Esophagus muscularis mucosa (tissue), 4 donors: ENCODE data around the gene BST1. TPM values are rescaled to one million over a fixed set of nuclear protein-coding genes. Genes with fewer than 3 reads are reported as not detected.

Experiments
- DNase-seq: peaks from one replicate; pipeline ENCODE4 v3.0.0-alpha.2; 2017; ENCODE audit errors: extremely low spot score
- H3K27ac ChIP-seq, 4 donors: fragments of 200-600 bp; sonication (generic); replicated peaks in 1 of 4; 1 replicate in 3 of 4; 2 replicates in 1 of 4; pipeline ENCODE4 v1.5.1; 2016 to 2019; ENCODE audit warnings: mild to moderate bottlenecking in 1 of 4
- H3K27me3 ChIP-seq, 4 donors: fragments of 200-600 bp; sonication (generic); one replicate each; pipeline versions ENCODE4 v1.5.1 to v1.6.0; 2016 to 2019
- H3K36me3 ChIP-seq, 4 donors: fragments of 200-600 bp; sonication (generic); one replicate each; pipeline ENCODE4 v1.5.1; 2016 to 2019
- H3K4me1 ChIP-seq, 4 donors: fragments of 200-600 bp; sonication (generic); one replicate each; pipeline ENCODE4 v1.5.1; 2016 to 2019
- H3K4me3 ChIP-seq, 4 donors: fragments of 200-600 bp; sonication (generic); 1 replicate in 2 of 4; 2 replicates in 2 of 4; pipeline ENCODE4 v1.5.1; 2016 to 2019; ENCODE audit warnings: mild to moderate bottlenecking in 4 of 4, moderate library complexity in 1 of 4
- H3K9me3 ChIP-seq, 4 donors: fragments of 200-600 bp; sonication (generic); 1 replicate in 3 of 4; 2 replicates in 1 of 4; pipeline ENCODE4 v1.5.1; 2016 to 2019
- EP300 ChIP-seq: sonication (generic); formaldehyde crosslinking; IDR thresholded peaks from one replicate; pipeline ENCODE4 v1.6.1; 2017; ENCODE audit warnings: antibody characterized with exemption
- POLR2A ChIP-seq: fragments of 450-650 bp; IDR thresholded peaks from one replicate; pipeline ENCODE4 v1.6.1; 2017; ENCODE audit warnings: antibody characterized with exemption, moderate library complexity, mild to moderate bottlenecking, low read depth
- POLR2AphosphoS5 ChIP-seq, 2 donors: sonication (generic); formaldehyde crosslinking; IDR thresholded peaks; one replicate each; pipeline ENCODE4 v1.6.1; 2017; ENCODE audit warnings: antibody characterized with exemption in 2 of 2
- WGBS: methylation state at CpG from one replicate; pipeline ENCODE4 v1.1.5; 2018; 5-methylcytosine and 5-hydroxymethylcytosine counted together
- intact Hi-C: fragments of 100-400 bp; cut with DNase I; formaldehyde crosslinking; loops from one replicate; pipeline ENCODE4 v1.15.1; 2023
- total RNA-seq, 4 donors: library from RNA; depleted of rRNA; stranded (reverse); fragments of >200 nt; gene quantifications; one replicate each; pipeline versions ENCODE4 v1.1.0 to v1.2.1, GENCODE V29; 2016
- TF ChIP-seq, protein P1 (sequence below), 3 experiments: fragments of 200-600 bp in 2 of 3; fragments of 450-650 bp in 1 of 3; sonication (generic) in 2 of 3; IDR thresholded peaks; one replicate each; pipeline ENCODE4 v1.5.1; 2017 to 2019; ENCODE audit warnings: antibody characterized with exemption in 3 of 3, mild to moderate bottlenecking in 2 of 3, moderate library complexity in 1 of 3

Gene BST1
- total RNA-seq, 4 donors from 2014 or later = 2.5 to 6.0 (median 4.3) TPM

DNA sequence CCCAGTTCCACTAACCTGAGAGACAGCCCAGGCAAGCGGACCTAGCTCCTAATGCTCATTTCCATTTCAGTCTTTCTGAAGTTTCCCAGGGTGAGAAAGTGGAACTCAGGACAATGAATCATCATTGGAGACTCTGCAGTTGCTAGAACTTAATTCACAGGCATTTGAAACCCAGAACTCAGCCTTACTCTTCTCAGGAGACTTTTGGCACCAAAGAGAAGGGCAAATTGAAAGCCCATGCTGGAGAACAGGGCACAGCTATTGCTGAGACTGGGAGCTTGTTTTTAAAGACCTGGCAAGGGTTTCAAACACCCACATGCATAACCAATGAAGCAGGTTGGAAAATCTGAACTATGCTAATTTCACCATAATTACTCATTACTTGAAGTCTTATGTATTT, 36.0 kb downstream of the BST1 start:
- WGBS = 56% methylated on average over 1 of the region's 1 CpG
- no peak for TF ChIP-seq POLR2A
- TF ChIP-seq POLR2AphosphoS5 (IDR thresholded peaks at IDR 0.05) = no peak
- TF ChIP-seq, protein P1, sequence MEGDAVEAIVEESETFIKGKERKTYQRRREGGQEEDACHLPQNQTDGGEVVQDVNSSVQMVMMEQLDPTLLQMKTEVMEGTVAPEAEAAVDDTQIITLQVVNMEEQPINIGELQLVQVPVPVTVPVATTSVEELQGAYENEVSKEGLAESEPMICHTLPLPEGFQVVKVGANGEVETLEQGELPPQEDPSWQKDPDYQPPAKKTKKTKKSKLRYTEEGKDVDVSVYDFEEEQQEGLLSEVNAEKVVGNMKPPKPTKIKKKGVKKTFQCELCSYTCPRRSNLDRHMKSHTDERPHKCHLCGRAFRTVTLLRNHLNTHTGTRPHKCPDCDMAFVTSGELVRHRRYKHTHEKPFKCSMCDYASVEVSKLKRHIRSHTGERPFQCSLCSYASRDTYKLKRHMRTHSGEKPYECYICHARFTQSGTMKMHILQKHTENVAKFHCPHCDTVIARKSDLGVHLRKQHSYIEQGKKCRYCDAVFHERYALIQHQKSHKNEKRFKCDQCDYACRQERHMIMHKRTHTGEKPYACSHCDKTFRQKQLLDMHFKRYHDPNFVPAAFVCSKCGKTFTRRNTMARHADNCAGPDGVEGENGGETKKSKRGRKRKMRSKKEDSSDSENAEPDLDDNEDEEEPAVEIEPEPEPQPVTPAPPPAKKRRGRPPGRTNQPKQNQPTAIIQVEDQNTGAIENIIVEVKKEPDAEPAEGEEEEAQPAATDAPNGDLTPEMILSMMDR (IDR thresholded peaks at IDR 0.05) = no peak
- no peak for TF ChIP-seq EP300
- no peak overlapping the region for H3K4me3 ChIP-seq
- H3K9me3 ChIP-seq = no peaks in the 10 kb centered on the region
- no peak for DNase-seq
- H3K27ac ChIP-seq = no peak overlapping the region
- H3K27me3 ChIP-seq = no peaks in the 10 kb centered on the region
- H3K4me1 ChIP-seq = no peaks in the 10 kb centered on the region
- intact Hi-C loops = loop anchor here (10.0 kb wide), 1 partner anchor 256 kb away; no protein-coding TSS in a partner anchor
- H3K36me3 ChIP-seq = no peaks in the 10 kb centered on the region

- intact Hi-C loops = no loop called here
- H3K4me3 ChIP-seq = no peak overlapping the region
- TF ChIP-seq POLR2A (no peak), POLR2AphosphoS5 (IDR thresholded peaks at IDR 0.05) (no peak), EP300 (no peak)
- TF ChIP-seq, protein P1 (IDR thresholded peaks at IDR 0.05) = no peak
- no peaks in the 10 kb centered on the region for H3K36me3 ChIP-seq
- H3K27ac ChIP-seq = no peak overlapping the region
- no peaks in the 10 kb centered on the region for H3K9me3 ChIP-seq
- WGBS = 67% methylated on average over 11 of the region's 11 CpGs
- DNase-seq = no peak
- H3K4me1 ChIP-seq = no peaks in the 10 kb centered on the region
- no peaks in the 10 kb centered on the region for H3K27me3 ChIP-seq
These were observed 38.0 kb downstream of the BST1 start for GRCh38 chr4:15740764-15741404.

DNA sequence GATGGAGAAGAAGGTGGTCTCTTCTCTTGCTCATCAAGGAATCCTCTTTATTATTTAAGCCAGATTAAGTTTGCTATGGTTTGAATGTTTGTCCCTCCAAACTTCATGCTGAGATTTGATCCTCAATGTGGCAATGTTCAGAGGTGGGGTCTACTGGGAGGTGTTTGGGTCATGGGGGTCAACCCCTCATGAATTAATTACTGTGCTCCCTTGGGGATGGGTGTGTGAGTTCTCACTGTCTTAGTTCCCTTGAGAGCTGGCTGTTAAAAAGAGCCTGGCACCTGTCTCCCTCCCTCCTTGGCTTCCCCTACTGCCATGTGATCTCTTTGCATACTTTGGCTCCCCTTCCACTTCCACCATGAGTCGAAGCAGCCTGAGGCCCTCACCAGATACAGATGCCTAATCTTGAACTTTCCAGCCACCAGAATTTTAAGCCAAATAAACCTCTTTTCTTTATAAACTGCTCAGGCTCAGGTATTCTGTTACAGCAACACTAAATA, 39.3 kb downstream of the BST1 start:
- no peaks in the 10 kb centered on the region for H3K36me3 ChIP-seq
- TF ChIP-seq EP300 (no peak), POLR2A (no peak), POLR2AphosphoS5 (IDR thresholded peaks at IDR 0.05) (no peak)
- TF ChIP-seq, protein P1 (IDR thresholded peaks at IDR 0.05) = no peak
- no peaks in the 10 kb centered on the region for H3K4me1 ChIP-seq
- H3K4me3 ChIP-seq = no peak overlapping the region
- no peak overlapping the region for H3K27ac ChIP-seq
- no peak for DNase-seq
- intact Hi-C loops = no loop called here
- H3K9me3 ChIP-seq = no peaks in the 10 kb centered on the region
- H3K27me3 ChIP-seq = no peaks in the 10 kb centered on the region
- WGBS = 71% methylated on average over 1 of the region's 1 CpG

- Histone ChIP-seq H3K9me3 (no peaks in the 10 kb centered on the region), H3K27me3 (no peaks in the 10 kb centered on the region), H3K4me1 (no peaks in the 10 kb centered on the region), H3K36me3 (no peaks in the 10 kb centered on the region), H3K27ac (no peak overlapping the region), H3K4me3 (no peak overlapping the region)
- no peak for DNase-seq
- TF ChIP-seq EP300 (no peak), POLR2AphosphoS5 (IDR thresholded peaks at IDR 0.05) (no peak), POLR2A (no peak)
- TF ChIP-seq, protein P1 (IDR thresholded peaks at IDR 0.05) = no peak
- intact Hi-C loops = no loop called here
- WGBS = 42% methylated on average over 1 of the region's 1 CpG
These were observed 39.8 kb downstream of the BST1 start for GRCh38 chr4:15742637-15743036.
